Activated CD8-positive, alpha-beta T cell treated with anti-CD3 and anti-CD28 coated beads for 36 hours (primary cell): ENCODE results near the gene SLMAP. TPM values are rescaled to one million over a fixed set of nuclear protein-coding genes. Genes with fewer than 3 reads are reported as not detected.

ENCODE experiments used
- ATAC-seq: fragments of 200-7000 bp; cut with Tn5 transposase; one replicate; pipeline ENCODE4 v1.10.0; 2021; ENCODE audit warnings: mild to moderate bottlenecking, moderate library complexity
- CTCF ChIA-PET: fragments of 350-600 bp; sonication (Branson Sonifier 250); formaldehyde crosslinking; loops from one replicate; lab custom pipeline; 2021; ENCODE audit warnings: antibody characterized with exemption; lab: Charles Lee
- POLR2A ChIA-PET: fragments of 350-600 bp; sonication (Branson Sonifier 250); formaldehyde crosslinking; loops from one replicate; lab custom pipeline; 2021; ENCODE audit warnings: antibody characterized with exemption; lab: Charles Lee
- DNase-seq: peaks from one replicate; pipeline ENCODE4 v3.0.0-alpha.2; 2020
- H3K27ac Mint-ChIP-seq: one replicate; pipeline ENCODE4 v1.8.0; 2021; ENCODE audit warnings: mild to moderate bottlenecking, mixed read lengths
- H3K27me3 Mint-ChIP-seq: one replicate; pipeline ENCODE4 v1.8.0; 2021; ENCODE audit warnings: mixed read lengths
- H3K36me3 Mint-ChIP-seq: one replicate; pipeline ENCODE4 v1.8.0; 2021; ENCODE audit warnings: low read depth, mixed read lengths
- H3K4me1 Mint-ChIP-seq: one replicate; pipeline ENCODE4 v1.8.0; 2021; ENCODE audit warnings: low read depth, mixed read lengths
- H3K4me3 Mint-ChIP-seq: one replicate; pipeline ENCODE4 v1.8.0; 2021; ENCODE audit warnings: mild to moderate bottlenecking, moderate library complexity, mixed read lengths
- H3K9me3 Mint-ChIP-seq: one replicate; pipeline ENCODE4 v1.8.0; 2021; ENCODE audit warnings: mixed read lengths
- intact Hi-C: fragments of 100-400 bp; cut with micrococcal nuclease; formaldehyde crosslinking; loops from one replicate; pipeline ENCODE4 v1.10.0; 2022
- total RNA-seq, 2 experiments: library from RNA; stranded (reverse); gene quantifications; one replicate each; pipeline ENCODE4 v1.2.3, GENCODE V29; 2021
- TF ChIP-seq, protein P1 (sequence below): fragments of 200-600 bp; IDR thresholded peaks from one replicate; pipeline ENCODE4 v1.8.0; 2022; ENCODE audit warnings: antibody characterized with exemption, mild to moderate bottlenecking

Gene SLMAP
- total RNA-seq, 2 experiments from 2014 or later = 45.8 to 47.3 TPM

DNA sequence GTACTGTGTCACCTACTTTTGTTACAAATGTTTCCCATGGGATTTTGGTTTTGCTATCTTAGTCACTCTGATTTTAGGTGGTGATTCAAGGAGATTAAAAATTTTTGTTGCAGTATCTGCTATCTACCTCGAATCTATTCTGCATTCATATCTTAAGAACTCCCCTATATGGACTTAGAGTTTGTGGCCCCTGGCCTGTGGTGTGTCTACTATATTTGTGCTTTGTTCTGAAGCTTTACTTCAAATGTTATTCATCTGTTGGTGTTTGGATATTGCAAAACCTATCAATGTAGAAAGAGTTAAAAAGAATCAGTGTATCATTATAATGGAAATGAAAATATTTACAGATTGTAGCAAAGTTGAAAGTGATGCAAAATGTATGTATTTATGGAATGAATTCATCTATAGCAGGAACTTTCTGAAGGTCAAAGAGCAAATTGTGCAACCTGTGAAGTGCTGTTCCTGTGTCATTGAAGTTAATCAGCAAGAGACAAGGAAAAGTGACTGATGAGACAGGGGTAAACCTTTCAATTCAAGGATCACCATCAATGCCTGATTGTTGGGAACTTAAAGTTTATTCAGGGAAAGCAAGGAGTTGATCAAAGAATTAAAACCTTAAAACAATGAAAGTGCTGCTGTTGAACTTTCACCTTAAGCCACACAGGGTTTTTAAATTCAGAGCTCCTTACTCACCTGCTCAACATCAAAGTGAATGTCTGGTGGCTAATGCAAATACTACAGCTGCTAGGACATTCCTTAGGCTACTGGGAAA is 71.0 kb downstream of the SLMAP start:
- Mint-ChIP-seq H3K36me3 (no peaks in the 10 kb centered on the region), H3K4me1 (peaks cover 10% of the 10 kb centered on the region), H3K9me3 (no peaks in the 10 kb centered on the region), H3K27ac (no peak overlapping the region), H3K27me3 (no peaks in the 10 kb centered on the region), H3K4me3 (no peak overlapping the region)
- TF ChIP-seq, protein P1, sequence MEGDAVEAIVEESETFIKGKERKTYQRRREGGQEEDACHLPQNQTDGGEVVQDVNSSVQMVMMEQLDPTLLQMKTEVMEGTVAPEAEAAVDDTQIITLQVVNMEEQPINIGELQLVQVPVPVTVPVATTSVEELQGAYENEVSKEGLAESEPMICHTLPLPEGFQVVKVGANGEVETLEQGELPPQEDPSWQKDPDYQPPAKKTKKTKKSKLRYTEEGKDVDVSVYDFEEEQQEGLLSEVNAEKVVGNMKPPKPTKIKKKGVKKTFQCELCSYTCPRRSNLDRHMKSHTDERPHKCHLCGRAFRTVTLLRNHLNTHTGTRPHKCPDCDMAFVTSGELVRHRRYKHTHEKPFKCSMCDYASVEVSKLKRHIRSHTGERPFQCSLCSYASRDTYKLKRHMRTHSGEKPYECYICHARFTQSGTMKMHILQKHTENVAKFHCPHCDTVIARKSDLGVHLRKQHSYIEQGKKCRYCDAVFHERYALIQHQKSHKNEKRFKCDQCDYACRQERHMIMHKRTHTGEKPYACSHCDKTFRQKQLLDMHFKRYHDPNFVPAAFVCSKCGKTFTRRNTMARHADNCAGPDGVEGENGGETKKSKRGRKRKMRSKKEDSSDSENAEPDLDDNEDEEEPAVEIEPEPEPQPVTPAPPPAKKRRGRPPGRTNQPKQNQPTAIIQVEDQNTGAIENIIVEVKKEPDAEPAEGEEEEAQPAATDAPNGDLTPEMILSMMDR = no peak
- ChIA-PET CTCF (interaction anchor here (1.4 to 2.8 kb wide), 3 partner anchors 12 to 430 kb away, joined by 3 to 10 read pairs (median 8); no protein-coding TSS in a partner anchor), POLR2A (interaction anchor here (1.1 kb wide), 1 partner anchor 60 kb away, joined by 3 read pairs; no protein-coding TSS in a partner anchor)
- intact Hi-C loops = no loop called here
- ATAC-seq (no peak), DNase-seq (no peak)

DNA sequence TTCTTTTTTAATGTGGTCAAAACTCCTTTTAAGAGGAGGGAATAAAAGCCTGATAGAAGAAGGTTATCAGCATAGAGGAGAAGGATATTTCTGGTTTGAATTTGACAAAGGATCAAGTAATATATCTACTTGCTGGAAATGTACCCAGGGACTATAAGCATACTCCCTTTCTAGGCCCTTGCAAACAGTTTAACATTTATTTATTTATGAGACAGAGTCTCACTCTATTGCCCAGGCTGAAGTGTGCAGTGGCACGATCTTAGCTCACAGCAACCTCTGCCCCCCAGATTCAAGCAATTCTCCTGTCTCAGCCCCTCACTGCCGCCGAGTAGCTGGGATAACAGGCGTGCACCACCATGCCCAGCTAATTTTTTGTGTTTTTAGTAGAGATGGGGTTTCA is 71.6 kb downstream of the SLMAP start:
- Mint-ChIP-seq H3K36me3 (peaks cover 2% of the 10 kb centered on the region), H3K4me3 (no peak overlapping the region), H3K9me3 (no peaks in the 10 kb centered on the region), H3K27ac (no peak overlapping the region), H3K4me1 (peaks cover 8% of the 10 kb centered on the region), H3K27me3 (no peaks in the 10 kb centered on the region)
- TF ChIP-seq, protein P1 = no peak
- ChIA-PET POLR2A (interaction anchor here (1.1 kb wide), 1 partner anchor 59 kb away, joined by 3 read pairs; no protein-coding TSS in a partner anchor), CTCF (no interaction called here)
- no peak for DNase-seq
- intact Hi-C loops = no loop called here
- ATAC-seq = no peak

DNA sequence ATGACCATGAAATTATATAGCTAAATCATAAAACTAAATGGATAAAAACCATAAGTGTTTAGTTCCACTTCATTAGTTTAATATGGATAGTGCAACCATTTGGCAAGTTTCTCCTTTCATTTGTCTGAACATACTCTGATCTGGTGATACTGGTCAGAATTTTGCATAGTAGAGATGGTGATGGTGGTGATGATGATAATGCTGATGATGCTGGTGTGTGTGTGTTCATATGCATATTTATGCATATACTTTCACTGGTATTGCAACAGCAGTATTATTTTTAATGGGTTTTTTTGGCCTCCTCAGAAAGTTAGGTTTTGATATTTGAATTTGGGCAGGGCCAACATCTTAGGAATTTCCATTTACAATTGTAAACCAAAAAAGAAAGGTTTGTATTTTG is 76.4 kb downstream of the SLMAP start:
- H3K4me3 Mint-ChIP-seq = no peak overlapping the region
- CTCF ChIA-PET = interaction anchor here (0.7 to 1.7 kb wide), 2 partner anchors 19 to 76 kb away, joined by 3 to 4 read pairs; partner anchors contain the start of gene SLMAP

DNA sequence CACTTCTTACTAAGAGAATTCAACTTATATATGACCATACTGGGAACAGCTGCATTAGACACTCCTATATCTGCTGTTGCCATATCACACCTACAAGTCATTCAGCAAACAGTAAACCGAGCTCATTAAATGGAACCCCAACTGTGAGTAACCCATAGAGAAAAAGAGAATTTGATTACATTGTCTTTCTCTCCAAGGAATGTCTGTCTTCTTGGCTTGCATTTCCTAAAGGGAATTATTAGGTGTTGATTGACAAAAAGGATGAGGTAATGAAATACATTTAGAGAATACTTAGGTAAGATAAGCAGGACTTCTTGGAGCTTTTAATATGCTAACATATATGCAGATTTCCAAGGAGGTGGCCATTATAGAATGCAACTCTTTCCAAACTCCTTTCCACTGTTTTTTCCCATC is 76.8 kb downstream of the SLMAP start:
- Mint-ChIP-seq H3K9me3 (no peaks in the 10 kb centered on the region), H3K4me1 (no peaks in the 10 kb centered on the region), H3K27me3 (no peaks in the 10 kb centered on the region), H3K27ac (no peak overlapping the region), H3K4me3 (no peak overlapping the region), H3K36me3 (peaks cover 2% of the 10 kb centered on the region)
- intact Hi-C loops = no loop called here
- ATAC-seq = no peak
- TF ChIP-seq, protein P1 = no peak
- ChIA-PET CTCF (interaction anchor here (0.7 to 1.7 kb wide), 2 partner anchors 19 to 77 kb away, joined by 3 to 4 read pairs; partner anchors contain the start of gene SLMAP), POLR2A (no interaction called here)
- no peak for DNase-seq

More for the DNA sequence above, 76.4 kb downstream of the SLMAP start:
- ATAC-seq (no peak), DNase-seq (no peak)
- Mint-ChIP-seq H3K27me3 (no peaks in the 10 kb centered on the region), H3K36me3 (peaks cover 2% of the 10 kb centered on the region), H3K9me3 (no peaks in the 10 kb centered on the region), H3K4me1 (no peaks in the 10 kb centered on the region), H3K27ac (no peak overlapping the region)
- POLR2A ChIA-PET = no interaction called here
- TF ChIP-seq, protein P1 = no peak
- intact Hi-C loops = no loop called here

DNA sequence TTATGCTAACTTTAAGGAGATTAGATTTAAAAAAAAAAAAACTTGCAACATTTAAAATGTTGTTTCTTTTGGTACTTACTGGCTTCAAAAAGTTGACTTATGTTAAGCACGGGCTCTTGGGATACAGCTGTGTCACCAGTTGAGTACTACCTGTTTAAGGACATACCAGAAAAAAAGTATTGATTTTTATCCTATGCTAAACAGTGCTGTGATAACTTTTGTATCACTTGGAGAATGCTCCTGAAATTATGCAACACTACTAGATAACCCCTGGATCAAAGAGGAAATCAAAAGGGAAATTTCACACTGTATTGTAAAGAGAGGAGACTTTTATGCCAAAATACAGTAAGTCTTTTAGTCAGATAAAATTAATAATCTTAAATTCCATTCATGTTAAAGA is 77.7 kb downstream of the SLMAP start:
- TF ChIP-seq, protein P1 = no peak
- ChIA-PET POLR2A (no interaction called here), CTCF (no interaction called here)
- no peak overlapping the region for H3K4me3 Mint-ChIP-seq
- H3K4me1 Mint-ChIP-seq = peaks cover 2% of the 10 kb centered on the region
- intact Hi-C loops = no loop called here
- no peaks in the 10 kb centered on the region for H3K27me3 Mint-ChIP-seq
- peaks cover 2% of the 10 kb centered on the region for H3K36me3 Mint-ChIP-seq
- H3K27ac Mint-ChIP-seq = no peak overlapping the region
- ATAC-seq (no peak), DNase-seq (no peak)
- H3K9me3 Mint-ChIP-seq = no peaks in the 10 kb centered on the region
